HepG2 (cell line): ENCODE measurements around the gene UEVLD. TPM values are rescaled to one million over a fixed set of nuclear protein-coding genes. Genes with fewer than 3 reads are reported as not detected.

Experiments used
- ATM ChIP-seq: fragments of 450-650 bp; IDR thresholded peaks from 2 replicates; pipeline ENCODE4 v1.7.1; 2017; ENCODE audit warnings: mild to moderate bottlenecking, borderline replicate concordance
- HMGA1 ChIP-seq: sonication (generic); formaldehyde crosslinking; conservative IDR thresholded peaks from 2 replicates; pipeline ENCODE4 v1.4.0; 2020; ENCODE audit warnings: missing genetic modification reagents
- HOXA7 ChIP-seq: sonication (generic); formaldehyde crosslinking; IDR thresholded peaks from 2 replicates; pipeline ENCODE4 v1.8.1; 2022; ENCODE audit warnings: mild to moderate bottlenecking, missing genetic modification reagents, moderate library complexity
- IKZF4 ChIP-seq: sonication (generic); formaldehyde crosslinking; IDR thresholded peaks from 2 replicates; pipeline ENCODE4 v1.5.1; 2020; ENCODE audit warnings: borderline replicate concordance, mild to moderate bottlenecking, low read depth, missing genetic modification reagents; ENCODE audit errors: not compliant biosample characterization
- MTA1 ChIP-seq: sonication (generic); formaldehyde crosslinking; IDR thresholded peaks from 2 replicates; pipeline ENCODE4 v1.4.0; 2020; ENCODE audit warnings: missing genetic modification reagents, mild to moderate bottlenecking, borderline replicate concordance
- SMAD3 ChIP-seq: sonication (generic); formaldehyde crosslinking; IDR thresholded peaks from 2 replicates; pipeline ENCODE4 v1.4.0; 2020; ENCODE audit warnings: missing genetic modification reagents
- TARDBP ChIP-seq: sonication (generic); formaldehyde crosslinking; IDR thresholded peaks from 2 replicates; pipeline ENCODE4 v1.8.0; 2022; ENCODE audit warnings: mild to moderate bottlenecking, missing genetic modification reagents
- TEF ChIP-seq: sonication (generic); formaldehyde crosslinking; IDR thresholded peaks from 2 replicates; pipeline ENCODE4 v1.5.0; 2020; ENCODE audit warnings: missing genetic modification reagents
- TRAFD1 ChIP-seq: sonication (generic); formaldehyde crosslinking; IDR thresholded peaks from 2 replicates; pipeline ENCODE4 v1.5.1; 2020; ENCODE audit warnings: missing genetic modification reagents, mild to moderate bottlenecking, borderline replicate concordance
- ZBTB3 ChIP-seq: sonication (generic); formaldehyde crosslinking; IDR thresholded peaks from 2 replicates; pipeline ENCODE4 v1.4.0; 2020; ENCODE audit warnings: low read depth, mild to moderate bottlenecking, moderate library complexity, missing genetic modification reagents, borderline replicate concordance
- ZFP41 ChIP-seq: sonication (generic); formaldehyde crosslinking; IDR thresholded peaks from 2 replicates; pipeline ENCODE4 v1.4.0; 2020; ENCODE audit warnings: mild to moderate bottlenecking, missing genetic modification reagents, borderline replicate concordance
- ZFP91 ChIP-seq: sonication (generic); formaldehyde crosslinking; IDR thresholded peaks from 2 replicates; pipeline ENCODE4 v1.9.0; 2022; ENCODE audit warnings: missing genetic modification reagents, mild to moderate bottlenecking, borderline replicate concordance
- ZHX1 ChIP-seq: sonication (generic); formaldehyde crosslinking; IDR thresholded peaks from 2 replicates; pipeline ENCODE4 v1.8.1; 2022; ENCODE audit warnings: low read depth, mild to moderate bottlenecking, missing genetic modification reagents
- ZNF501 ChIP-seq: sonication (generic); formaldehyde crosslinking; IDR thresholded peaks from 2 replicates; pipeline ENCODE4 v1.5.1; 2020; ENCODE audit warnings: mild to moderate bottlenecking, moderate library complexity, missing genetic modification reagents
- ZNF530 ChIP-seq: sonication (generic); formaldehyde crosslinking; IDR thresholded peaks from 2 replicates; pipeline ENCODE4 v1.5.0; 2020; ENCODE audit warnings: low read depth, mild to moderate bottlenecking, missing genetic modification reagents
- ZNF709 ChIP-seq: sonication (generic); formaldehyde crosslinking; IDR thresholded peaks from 2 replicates; pipeline ENCODE4 v1.5.0; 2020; ENCODE audit warnings: mild to moderate bottlenecking, missing genetic modification reagents
- polyA plus RNA-seq, 8 experiments: library from polyadenylated mRNA; depleted of rRNA in 3 of 8; stranded (reverse) in 7 of 8; unstranded in 1 of 8; fragments of >200 nt; fragmentation: Illumina TruSeq in 4 of 8; extraction: Trizol in 4 of 8; gene quantifications; 2 replicates each; pipeline versions ENCODE4 v1.2.1 to v1.2.3, GENCODE V29; 2011 to 2016; ENCODE audit warnings: low read depth in 4 of 8, missing spikeins in 1 of 8, mixed read lengths in 1 of 8; ENCODE audit not compliant: insufficient read depth in 1 of 8
- total RNA-seq, 5 experiments: library from RNA; depleted of rRNA; stranded (reverse); fragments of >200 nt; fragmentation: Illumina TruSeq; extraction: Trizol; gene quantifications; 2 replicates each; pipeline ENCODE4 v1.2.3, GENCODE V29; 2016; ENCODE audit warnings: low read depth in 1 of 5
- TF ChIP-seq, protein P1 (sequence below), 2 experiments: IDR thresholded peaks; 2 replicates each; pipeline ENCODE4 v1.6.1; 2011 to 2012; ENCODE audit warnings: low read length in 2 of 2, borderline replicate concordance in 1 of 2, low read depth in 1 of 2, mild to moderate bottlenecking in 1 of 2, moderate library complexity in 1 of 2

UEVLD gene
- total and polyA plus RNA-seq, 2 of the 13 experiments (the other 11 are each of a cell fraction or from before 2014, with no cell fraction given), result 5.7 to 13.7 TPM

- TF ChIP-seq ZBTB3 (CRISPR knock-in tag), result no peak
- TF ChIP-seq TEF (CRISPR knock-in tag), result no peak
- no peak for TF ChIP-seq ZNF530 (CRISPR knock-in tag)
- TF ChIP-seq HOXA7, result no peak
- TF ChIP-seq ZNF709 (CRISPR knock-in tag), result no peak
- no peak for TF ChIP-seq ZFP91 (CRISPR knock-in tag)
- TF ChIP-seq ZNF501 (CRISPR knock-in tag), result peak; percentile 72; the same call in 1 of the 2 replicates
- no peak for TF ChIP-seq HMGA1 (CRISPR knock-in tag)
- no peak for TF ChIP-seq SMAD3 (CRISPR knock-in tag)
- no peak for TF ChIP-seq IKZF4 (CRISPR knock-in tag)
- no peak for TF ChIP-seq ATM
- TF ChIP-seq TARDBP (CRISPR knock-in tag), result peak; percentile 80
- TF ChIP-seq TRAFD1 (CRISPR knock-in tag), result no peak
- TF ChIP-seq, protein P1, sequence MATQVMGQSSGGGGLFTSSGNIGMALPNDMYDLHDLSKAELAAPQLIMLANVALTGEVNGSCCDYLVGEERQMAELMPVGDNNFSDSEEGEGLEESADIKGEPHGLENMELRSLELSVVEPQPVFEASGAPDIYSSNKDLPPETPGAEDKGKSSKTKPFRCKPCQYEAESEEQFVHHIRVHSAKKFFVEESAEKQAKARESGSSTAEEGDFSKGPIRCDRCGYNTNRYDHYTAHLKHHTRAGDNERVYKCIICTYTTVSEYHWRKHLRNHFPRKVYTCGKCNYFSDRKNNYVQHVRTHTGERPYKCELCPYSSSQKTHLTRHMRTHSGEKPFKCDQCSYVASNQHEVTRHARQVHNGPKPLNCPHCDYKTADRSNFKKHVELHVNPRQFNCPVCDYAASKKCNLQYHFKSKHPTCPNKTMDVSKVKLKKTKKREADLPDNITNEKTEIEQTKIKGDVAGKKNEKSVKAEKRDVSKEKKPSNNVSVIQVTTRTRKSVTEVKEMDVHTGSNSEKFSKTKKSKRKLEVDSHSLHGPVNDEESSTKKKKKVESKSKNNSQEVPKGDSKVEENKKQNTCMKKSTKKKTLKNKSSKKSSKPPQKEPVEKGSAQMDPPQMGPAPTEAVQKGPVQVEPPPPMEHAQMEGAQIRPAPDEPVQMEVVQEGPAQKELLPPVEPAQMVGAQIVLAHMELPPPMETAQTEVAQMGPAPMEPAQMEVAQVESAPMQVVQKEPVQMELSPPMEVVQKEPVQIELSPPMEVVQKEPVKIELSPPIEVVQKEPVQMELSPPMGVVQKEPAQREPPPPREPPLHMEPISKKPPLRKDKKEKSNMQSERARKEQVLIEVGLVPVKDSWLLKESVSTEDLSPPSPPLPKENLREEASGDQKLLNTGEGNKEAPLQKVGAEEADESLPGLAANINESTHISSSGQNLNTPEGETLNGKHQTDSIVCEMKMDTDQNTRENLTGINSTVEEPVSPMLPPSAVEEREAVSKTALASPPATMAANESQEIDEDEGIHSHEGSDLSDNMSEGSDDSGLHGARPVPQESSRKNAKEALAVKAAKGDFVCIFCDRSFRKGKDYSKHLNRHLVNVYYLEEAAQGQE (IDR thresholded peaks at IDR 0.05; ENCODE audit: borderline replicate concordance in 1 of 2, low read depth in 1 of 2, low read length in 2 of 2), result no peak
- no peak for TF ChIP-seq MTA1 (CRISPR knock-in tag)
- TF ChIP-seq ZHX1 (CRISPR knock-in tag), result no peak
- no peak for TF ChIP-seq ZFP41 (CRISPR knock-in tag)
These were observed 9.4 kb downstream of the UEVLD start (continued) for GRCh38 chr11:18578975-18579598.
